C4-2B (cell line): ENCODE results near the gene CARD14.

ENCODE experiments used
- H3K27ac ChIP-seq: fragments of 450-650 bp; 2 replicates; pipeline ENCODE4 v1.5.1; 2017
- CTCF ChIP-seq: fragments of 450-650 bp; conservative IDR thresholded peaks from 2 replicates; pipeline ENCODE4 v1.5.1; 2017; ENCODE audit warnings: mild to moderate bottlenecking
- ZFX ChIP-seq: fragments of 450-650 bp; IDR thresholded peaks from 2 replicates; pipeline ENCODE4 v1.6.1; 2017

The CARD14 gene

GRCh38 chr17:80169784-80170500 is at the start of gene CARD14:
CARD14 (plus strand) TSS chr17:80170030; CDS start chr17:80181439, 11,409 bp downstream.
- H3K27ac ChIP-seq = peak within 1 kb of the TSS; percentile 72
- no peak for TF ChIP-seq ZFX
- TF ChIP-seq CTCF = no peak

- H3K27ac ChIP-seq = no peak overlapping the region
- TF ChIP-seq ZFX (no peak), CTCF (no peak)
These were observed 47.7 kb upstream of the CARD14 start for GRCh38 chr17:80122026-80122575.

GRCh38 chr17:80122926-80123505 is 46.8 kb upstream of the CARD14 start:
- H3K27ac ChIP-seq = no peak overlapping the region
- TF ChIP-seq ZFX (no peak), CTCF (no peak)

GRCh38 chr17:80123791-80124190 is 46.0 kb upstream of the CARD14 start:
- TF ChIP-seq ZFX (no peak), CTCF (no peak)
- peak overlapping the region; percentile 26 for H3K27ac ChIP-seq

- TF ChIP-seq ZFX (0 out of 2 replicates have a peak, but pooled peaks have one; percentile 17), CTCF (no peak; the same call in 1 of the 2 replicates)
- H3K27ac ChIP-seq = peak overlapping the region; percentile 26
These were observed 45.4 kb upstream of the CARD14 start for GRCh38 chr17:80124351-80124981.

- H3K27ac ChIP-seq = no peak overlapping the region
- TF ChIP-seq ZFX (no peak), CTCF (no peak)
These were observed 44.0 kb upstream of the CARD14 start for GRCh38 chr17:80125656-80126448.
